Tibial nerve (tissue), 4 donors: ENCODE data around the gene EXT2.

ENCODE experiments used
- CTCF ChIP-seq, 5 experiments: fragments of 200-600 bp in 3 of 5; fragments of 450-650 bp in 2 of 5; sonication (generic) in 3 of 5; IDR thresholded peaks; one replicate each; pipeline ENCODE4 v1.5.1; 2016 to 2019; ENCODE audit warnings: antibody characterized with exemption in 5 of 5, mild to moderate bottlenecking in 3 of 5, moderate library complexity in 2 of 5
- EP300 ChIP-seq, 2 donors: sonication (generic); formaldehyde crosslinking; IDR thresholded peaks; one replicate each; pipeline ENCODE4 v1.6.1; 2017; ENCODE audit warnings: antibody characterized with exemption in 2 of 2, mild to moderate bottlenecking in 1 of 2
- POLR2A ChIP-seq, 2 donors: fragments of 450-650 bp; IDR thresholded peaks; one replicate each; pipeline ENCODE4 v1.6.1; 2017; ENCODE audit warnings: antibody characterized with exemption in 2 of 2, mild to moderate bottlenecking in 2 of 2, moderate library complexity in 2 of 2

GRCh38 chr11:44138980-44139379 lies 43.5 kb downstream of the EXT2 start:
- TF ChIP-seq CTCF (IDR thresholded peaks at IDR 0.05), result no peak
- no peak for TF ChIP-seq EP300 (IDR thresholded peaks at IDR 0.05)
- no peak for TF ChIP-seq POLR2A (IDR thresholded peaks at IDR 0.05)
